H1 (cell line): Measurements from ENCODE around the gene PCDH19. TPM values are rescaled to one million over a fixed set of nuclear protein-coding genes. Genes with fewer than 3 reads are reported as not detected.
A peak's percentile ranks its signal among the peaks of the same experiment; 100 is the strongest.

ENCODE experiments used
- CTCF ChIA-PET: fragments of 300-600 bp; sonication (Branson Sonifier 250); formaldehyde crosslinking; loops from one replicate; lab custom pipeline; 2021; ENCODE audit not compliant: partially characterized antibody; lab: Charles Lee
- POLR2A ChIA-PET: fragments of 300-600 bp; sonication (Branson Sonifier 250); formaldehyde crosslinking; loops from one replicate; lab custom pipeline; 2021; ENCODE audit warnings: inconsistent platforms; ENCODE audit not compliant: partially characterized antibody; lab: Charles Lee
- DNase-seq, 2 experiments: peaks; one replicate each; pipeline versions ENCODE4 v3.0.0 to v3.0.0-alpha.2; 2010 to 2022; ENCODE audit warnings: low spot score in 2 of 2, low read depth in 1 of 2, mixed read lengths in 1 of 2
- FAIRE-seq: peaks from 2 replicates; lab custom pipeline; 2011; peaks lifted over from hg19 to GRCh38; lab: Jason Lieb, UNC
- H2AFZ ChIP-seq: 2 replicates; pipeline ENCODE4 v1.8.1; 2012; ENCODE audit warnings: low read length, inconsistent platforms
- H2AK5ac ChIP-seq: 2 replicates; pipeline ENCODE4 v1.6.1; 2013; ENCODE audit warnings: low read depth, low read length
- H2BK120ac ChIP-seq: replicated peaks from 2 replicates; pipeline ENCODE3; 2013; ENCODE audit warnings: low read depth, low read length, inconsistent platforms
- H2BK12ac ChIP-seq: 2 replicates; pipeline ENCODE4 v1.6.1; 2013; ENCODE audit warnings: low read depth, low read length
- H2BK15ac ChIP-seq: 2 replicates; pipeline ENCODE4 v1.6.1; 2013; ENCODE audit warnings: low read length
- H2BK20ac ChIP-seq: 2 replicates; pipeline ENCODE4 v1.6.1; 2013; ENCODE audit warnings: low read length
- H2BK5ac ChIP-seq: 2 replicates; pipeline ENCODE4 v1.6.1; 2013; ENCODE audit warnings: low read depth, low read length
- H3K14ac ChIP-seq: 2 replicates; pipeline ENCODE4 v1.6.1; 2013; ENCODE audit warnings: inconsistent platforms; ENCODE audit not compliant: insufficient read length
- H3K18ac ChIP-seq: 2 replicates; pipeline ENCODE4 v1.6.1; 2013; ENCODE audit warnings: low read length; ENCODE audit errors: extremely low read depth
- H3K23ac ChIP-seq: 2 replicates; pipeline ENCODE4 v1.6.1; 2013; ENCODE audit warnings: inconsistent platforms; ENCODE audit not compliant: insufficient read length
- H3K23me2 ChIP-seq: 2 replicates; pipeline ENCODE4 v1.6.1; 2013; ENCODE audit warnings: low read depth, low read length
- H3K27ac ChIP-seq: 2 replicates; pipeline ENCODE4 v1.6.1; 2011; ENCODE audit warnings: low read depth, low read length, inconsistent platforms
- H3K27me3 ChIP-seq, 4 experiments: replicated peaks in 1 of 4; 1 replicate in 1 of 4; 2 replicates in 3 of 4; pipeline versions ENCODE4 v1.6.1 to v1.8.1; 2011 to 2013; ENCODE audit warnings: low read length in 3 of 4, mild to moderate bottlenecking in 3 of 4, inconsistent platforms in 2 of 4, mixed read lengths in 2 of 4, moderate library complexity in 1 of 4; ENCODE audit not compliant: control insufficient read depth in 3 of 4, insufficient read depth in 3 of 4; ENCODE audit errors: extremely low read depth in 1 of 4
- H3K36me3 ChIP-seq, 4 experiments: 2 replicates each; pipeline versions ENCODE4 v1.6.1 to v1.8.1; 2011 to 2013; ENCODE audit warnings: mild to moderate bottlenecking in 4 of 4, low read length in 3 of 4, moderate library complexity in 2 of 4, control low read depth in 1 of 4, inconsistent platforms in 1 of 4; ENCODE audit not compliant: insufficient read depth in 4 of 4, control insufficient read depth in 2 of 4
- H3K4ac ChIP-seq: replicated peaks from 2 replicates; pipeline ENCODE3; 2013; ENCODE audit warnings: low read length, low read depth, mixed read lengths, inconsistent platforms; ENCODE audit not compliant: insufficient read length
- H3K4me1 ChIP-seq, 4 experiments: replicated peaks in 1 of 4; 1 replicate in 1 of 4; 2 replicates in 3 of 4; pipeline versions ENCODE4 v1.6.1 to v1.8.1; 2011 to 2013; ENCODE audit warnings: low read length in 3 of 4, inconsistent platforms in 2 of 4, mixed read lengths in 1 of 4; ENCODE audit not compliant: insufficient read depth in 4 of 4, control insufficient read depth in 3 of 4
- H3K4me2 ChIP-seq, 2 experiments: 2 replicates each; pipeline versions ENCODE4 v1.6.1 to v1.8.1; 2011 to 2013; ENCODE audit warnings: low read depth in 2 of 2, low read length in 2 of 2, control low read depth in 1 of 2, inconsistent platforms in 1 of 2, mild to moderate bottlenecking in 1 of 2; ENCODE audit not compliant: insufficient read depth in 1 of 2
- H3K4me3 ChIP-seq, 4 experiments: fragments of 200-600, 300-600 bp in 1 of 4; sonication (generic), shearing (Covaris generic), sonication (Bioruptor Twin) in 1 of 4; 2 replicates each; pipeline versions ENCODE4 v1.5.1 to v1.8.1; 2011 to 2016; ENCODE audit warnings: low read length in 4 of 4, low read depth in 3 of 4, control low read depth in 2 of 4, inconsistent platforms in 2 of 4, mild to moderate bottlenecking in 2 of 4, mixed read lengths in 1 of 4, moderate library complexity in 1 of 4; ENCODE audit not compliant: insufficient read depth in 2 of 4; ENCODE audit errors: extremely low read depth in 1 of 4
- H3K56ac ChIP-seq: replicated peaks from 2 replicates; pipeline ENCODE3; 2013; ENCODE audit warnings: low read depth, mild to moderate bottlenecking, mixed read lengths, low read length, inconsistent platforms; ENCODE audit not compliant: insufficient read length
- H3K79me1 ChIP-seq: 2 replicates; pipeline ENCODE4 v1.6.1; 2013; ENCODE audit warnings: low read depth, low read length, control low read depth
- H3K79me2 ChIP-seq, 2 experiments: 2 replicates each; pipeline versions ENCODE4 v1.6.1 to v1.8.1; 2012 to 2013; ENCODE audit warnings: low read length in 2 of 2, mild to moderate bottlenecking in 2 of 2, inconsistent platforms in 1 of 2; ENCODE audit not compliant: insufficient read depth in 2 of 2, control insufficient read depth in 1 of 2
- H3K9ac ChIP-seq, 4 experiments: replicated peaks in 1 of 4; 1 replicate in 1 of 4; 2 replicates in 3 of 4; pipeline versions ENCODE4 v1.6.1 to v1.8.1; 2011 to 2013; ENCODE audit warnings: low read depth in 3 of 4, low read length in 3 of 4, control low read depth in 2 of 4, mild to moderate bottlenecking in 2 of 4, moderate library complexity in 2 of 4, inconsistent platforms in 1 of 4; ENCODE audit errors: extremely low read depth in 1 of 4
- H3K9me3 ChIP-seq, 2 experiments: 2 replicates each; pipeline versions ENCODE4 v1.6.1 to v1.8.1; 2012 to 2013; ENCODE audit warnings: mild to moderate bottlenecking in 2 of 2, moderate library complexity in 2 of 2, control low read depth in 1 of 2, inconsistent platforms in 1 of 2, low read depth in 1 of 2, low read length in 1 of 2, mixed read lengths in 1 of 2; ENCODE audit not compliant: insufficient read depth in 2 of 2
- H4K20me1 ChIP-seq, 2 experiments: replicated peaks in 1 of 2; 2 replicates each; pipeline versions ENCODE3 to v1.8.1; 2011 to 2013; ENCODE audit warnings: inconsistent platforms in 2 of 2, low read length in 2 of 2, mild to moderate bottlenecking in 1 of 2; ENCODE audit not compliant: insufficient read depth in 2 of 2, control insufficient read depth in 1 of 2
- H4K5ac ChIP-seq: 2 replicates; pipeline ENCODE4 v1.6.1; 2013; ENCODE audit warnings: low read length, low read depth, mixed read lengths, inconsistent platforms; ENCODE audit not compliant: insufficient read length
- H4K8ac ChIP-seq: 2 replicates; pipeline ENCODE4 v1.8.0; 2013; ENCODE audit warnings: mild to moderate bottlenecking, moderate library complexity, low read length, inconsistent platforms; ENCODE audit not compliant: insufficient read depth; ENCODE audit errors: extremely low read depth
- H4K91ac ChIP-seq: replicated peaks from 2 replicates; pipeline ENCODE3; 2013; ENCODE audit warnings: low read length, mixed read lengths, inconsistent platforms; ENCODE audit not compliant: insufficient read length
- BCL11A ChIP-seq, 2 experiments: IDR thresholded peaks; one replicate each; pipeline ENCODE4 v1.6.1; 2011; ENCODE audit warnings: low read depth in 2 of 2, low read length in 2 of 2, mild to moderate bottlenecking in 2 of 2
- CEBPB ChIP-seq: IDR thresholded peaks from 2 replicates; pipeline ENCODE4 v1.6.1; 2012; ENCODE audit warnings: low read depth, low read length
- CTCF ChIP-seq, 3 experiments: IDR thresholded peaks; 1 replicate in 2 of 3; 2 replicates in 1 of 3; pipeline versions ENCODE4 v1.5.1 to v1.6.1; 2011; ENCODE audit warnings: low read length in 3 of 3, mild to moderate bottlenecking in 3 of 3, inconsistent platforms in 2 of 3, low read depth in 1 of 3, moderate library complexity in 1 of 3; ENCODE audit not compliant: insufficient read depth in 1 of 3; ENCODE audit errors: control extremely low read depth in 1 of 3
- EZH2 ChIP-seq: fragments of 200-600 bp; sonication (generic); IDR thresholded peaks from 2 replicates; pipeline ENCODE4 v1.7.1; 2012; ENCODE audit warnings: low read depth, mild to moderate bottlenecking, moderate library complexity, low read length, inconsistent platforms; ENCODE audit not compliant: severe bottlenecking
- GTF2F1 ChIP-seq: IDR thresholded peaks from 2 replicates; pipeline ENCODE4 v1.6.1; 2012; ENCODE audit warnings: low read depth, low read length, improper control_type of control experiment, borderline replicate concordance
- HDAC6 ChIP-seq: IDR thresholded peaks from one replicate; pipeline ENCODE4 v1.7.1; 2012; ENCODE audit warnings: low read depth, mild to moderate bottlenecking, inconsistent platforms, low read length, moderate library complexity
- MAFK ChIP-seq: IDR thresholded peaks from 2 replicates; pipeline ENCODE4 v1.6.1; 2012; ENCODE audit warnings: low read depth, mild to moderate bottlenecking, improper control_type of control experiment, low read length
- PHF8 ChIP-seq: fragments of 200-600 bp; sonication (generic); conservative IDR thresholded peaks from 2 replicates; pipeline ENCODE4 v1.7.1; 2012; ENCODE audit warnings: low read depth, mild to moderate bottlenecking, inconsistent platforms, low read length, moderate library complexity
- RAD21 ChIP-seq, 2 experiments: IDR thresholded peaks in 1 of 2; conservative IDR thresholded peaks in 1 of 2; 2 replicates each; pipeline ENCODE4 v1.6.1; 2011; ENCODE audit warnings: low read depth in 2 of 2, low read length in 2 of 2, improper control_type of control experiment in 1 of 2, inconsistent platforms in 1 of 2, mild to moderate bottlenecking in 1 of 2, moderate library complexity in 1 of 2
- RBBP5 ChIP-seq: IDR thresholded peaks from 2 replicates; pipeline ENCODE4 v1.7.1; 2012; ENCODE audit warnings: low read depth, mild to moderate bottlenecking, inconsistent platforms, low read length, moderate library complexity, borderline replicate concordance
- TCF12 ChIP-seq: IDR thresholded peaks from 2 replicates; pipeline ENCODE4 v1.6.1; 2011; ENCODE audit warnings: low read depth, mild to moderate bottlenecking, low read length
- WGBS, 2 experiments: shearing (Covaris generic) in 1 of 2; methylation state at CpG; one replicate each; pipeline versions ENCODE4 v1.1.6 to v1.1.7; 2013 to 2015; ENCODE audit warnings: low lambda C conversion rate in 2 of 2, mixed read lengths in 2 of 2, inconsistent platforms in 1 of 2, low coverage in 1 of 2, missing lambda C conversion rate in 1 of 2; ENCODE audit not compliant: insufficient replicate concordance in 2 of 2, insufficient coverage in 1 of 2, insufficient read length in 1 of 2; ENCODE audit errors: extremely low coverage in 1 of 2, missing lambda C conversion rate in 1 of 2; 5-methylcytosine and 5-hydroxymethylcytosine counted together
- polyA plus RNA-seq, 7 experiments: library from polyadenylated mRNA; depleted of rRNA in 3 of 7; stranded (reverse) in 5 of 7; unstranded in 2 of 7; fragments of >200 nt in 5 of 7; fragments of 200-250 nt in 2 of 7; gene quantifications; 1 replicate in 5 of 7; 2 replicates in 1 of 7; 4 replicates in 1 of 7; pipeline versions ENCODE4 v1.2.1 to v1.2.3, GENCODE V29; 2011 to 2013; ENCODE audit warnings: missing spikeins in 2 of 7, mixed read lengths in 2 of 7
- total RNA-seq: library from RNA; stranded (reverse); fragmentation: NEBNext Ultra II Directional; extraction: Animal tissue kit (Norgen Biotek cat#: 25700); gene quantifications from 2 replicates; pipeline ENCODE4 v1.2.1, GENCODE V29; 2021

PCDH19 gene
- total and polyA plus RNA-seq, 2 of the 8 experiments (the other 6 are each of a cell fraction or from before 2014, with no cell fraction given): 0.12 to 1.2 TPM

DNA sequence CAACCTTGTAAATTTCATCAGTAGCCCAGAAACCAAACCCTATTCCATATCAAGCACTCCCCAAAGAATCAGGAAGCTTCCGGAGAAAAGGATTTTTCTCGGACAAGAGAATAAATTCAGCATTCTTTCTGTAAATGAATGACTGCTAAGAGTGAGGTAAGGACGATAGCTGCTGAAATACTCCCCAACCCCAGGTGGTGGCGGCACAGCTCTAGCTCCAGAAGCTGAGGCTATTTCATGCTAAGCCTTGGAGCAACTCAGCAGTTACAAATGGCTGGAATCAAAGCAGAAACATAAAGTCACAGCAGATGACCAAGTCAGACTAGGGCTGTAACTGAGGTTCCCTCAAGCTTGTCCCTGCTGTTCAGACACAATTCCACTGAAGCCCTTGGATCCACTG is 13.9 kb upstream of the PCDH19 start:
- Histone ChIP-seq H3K27ac (no peak overlapping the region), H3K4ac (no peak overlapping the region), H3K18ac (no peak overlapping the region), H3K79me2 (no peaks in the 10 kb centered on the region), H4K8ac (no peak overlapping the region), H2BK12ac (no peak overlapping the region; the same call in 1 of the 2 replicates), H3K4me2 (no peak overlapping the region), H3K4me3 (no peak overlapping the region), H3K23ac (no peak overlapping the region), H2BK5ac (no peak overlapping the region), H2BK20ac (no peak overlapping the region), H2AK5ac (no peak overlapping the region), H3K36me3 (no peaks in the 10 kb centered on the region), H3K4me1 (no peaks in the 10 kb centered on the region), H2BK15ac (no peak overlapping the region), H3K56ac (no peak overlapping the region), H2AFZ (peak overlapping the region; percentile 44; the same call in 1 of the 2 replicates), H3K79me1 (no peaks in the 10 kb centered on the region), H3K23me2 (no peaks in the 10 kb centered on the region), H3K9me3 (no peaks in the 10 kb centered on the region), H4K91ac (no peak overlapping the region), H3K14ac (no peak overlapping the region), H3K27me3 (no peaks in the 10 kb centered on the region), H4K20me1 (no peaks in the 10 kb centered on the region), H4K5ac (no peak overlapping the region), H3K9ac (no peak overlapping the region), H2BK120ac (no peak overlapping the region)
- peak in 1 of 2 experiments; percentile 49 for DNase-seq
- ChIA-PET CTCF (interaction anchor here (0.7 to 2.9 kb wide), 17 partner anchors 9 to 345 kb away, joined by 3 to 14 read pairs (median 5); no protein-coding TSS in a partner anchor), POLR2A (interaction anchor here (0.9 kb wide), 1 partner anchor 213 kb away, joined by 3 read pairs; the partner anchor contains the start of gene TSPAN6)
- WGBS, 2 experiments: 48% methylated on average over 4 of the region's 4 CpGs; no CpG with 5 or more reads in 1 of the 2 experiments
- FAIRE-seq: peak; percentile 85
- TF ChIP-seq CEBPB (no peak), RAD21 (IDR thresholded peaks at IDR 0.05 in 1 of 2, conservative IDR thresholded peaks at IDR 0.05 in 1 of 2; ENCODE audit: low read depth in 2 of 2, low read length in 2 of 2) (peak; percentile 71 to 85), BCL11A (IDR thresholded peaks at IDR 0.05; ENCODE audit: low read depth in 2 of 2, low read length in 2 of 2) (no peak), RBBP5 (no peak), CTCF (IDR thresholded peaks at IDR 0.05; ENCODE audit: control extremely low read depth in 1 of 3, insufficient read depth in 1 of 3, low read depth in 1 of 3, low read length in 3 of 3) (peak; percentile 56 to 60 (median 57)), PHF8 (no peak), MAFK (no peak), HDAC6 (no peak), GTF2F1 (no peak), EZH2 (no peak), TCF12 (no peak)
